A549 (cell line): ENCODE data around the gene CTRB2. TPM values are rescaled to one million over a fixed set of nuclear protein-coding genes. Genes with fewer than 3 reads are reported as not detected.
A peak's percentile ranks its signal among the peaks of the same experiment; 100 is the strongest.

Source experiments
- ATAC-seq, 2 experiments: fragments of 200-7000 bp in 1 of 2; fragments of >200 bp in 1 of 2; cut with Nextera tagmentation in 1 of 2; cut with Tn5 transposase in 1 of 2; 3 replicates each; pipeline versions ENCODE4 v1.8.0 to v1.9.1; 2018 to 2020; ENCODE audit warnings: mild to moderate bottlenecking in 1 of 2, moderate library complexity in 1 of 2
- CTCF ChIA-PET: fragments of 300-600 bp; sonication (Branson Sonifier 250); formaldehyde crosslinking; extraction: SDS; loops from one replicate; lab custom pipeline; 2021; ENCODE audit warnings: antibody characterized with exemption, inconsistent platforms; lab: Yijun Ruan, JAX
- POLR2A ChIA-PET: fragments of 350-600 bp; formaldehyde crosslinking; extraction: SDS; loops from one replicate; lab custom pipeline; 2021; ENCODE audit warnings: antibody characterized with exemption, inconsistent platforms; lab: Yijun Ruan, JAX
- DNase-seq, 2 experiments: peaks; one replicate each; pipeline versions ENCODE4 v3.0.0 to v3.0.0-alpha.2; 2011 to 2016; ENCODE audit warnings: low read depth in 1 of 2, low spot score in 1 of 2
- FAIRE-seq: peaks from 2 replicates; lab custom pipeline; 2011; peaks lifted over from hg19 to GRCh38; lab: Jason Lieb, UNC
- H3K27ac ChIP-seq, 2 experiments: fragments of >200 bp; sonication (Bioruptor Twin); formaldehyde crosslinking; 3 replicates each; pipeline ENCODE4 v1.5.1; 2016 to 2017
- H3K4me1 ChIP-seq: fragments of >200 bp; sonication (Bioruptor Twin); formaldehyde crosslinking; 3 replicates; pipeline ENCODE4 v1.6.1; 2016
- H3K4me2 ChIP-seq: fragments of >200 bp; sonication (Bioruptor Twin); formaldehyde crosslinking; 3 replicates; pipeline ENCODE4 v1.6.1; 2016
- H3K4me3 ChIP-seq: fragments of >200 bp; sonication (Bioruptor Twin); formaldehyde crosslinking; 3 replicates; pipeline ENCODE4 v1.5.1; 2016
- H3K9me3 ChIP-seq: fragments of >200 bp; sonication (Bioruptor Twin); formaldehyde crosslinking; 3 replicates; pipeline ENCODE4 v1.6.1; 2016
- BCL3 ChIP-seq: fragments of >200 bp; sonication (Bioruptor Twin); formaldehyde crosslinking; IDR thresholded peaks from 3 replicates; pipeline ENCODE4 v1.6.1; 2016
- BHLHE40 ChIP-seq: IDR thresholded peaks from 2 replicates; pipeline ENCODE4 v1.6.1; 2012; ENCODE audit warnings: low read depth, low read length, inconsistent platforms
- CEBPB ChIP-seq, 2 experiments: fragments of >200 bp in 1 of 2; sonication (Bioruptor Twin) in 1 of 2; formaldehyde crosslinking in 1 of 2; IDR thresholded peaks; 2 replicates each; pipeline ENCODE4 v1.6.1; 2012 to 2016
- CHD4 ChIP-seq: fragments of 200-600 bp; sonication (generic); IDR thresholded peaks from 2 replicates; pipeline ENCODE4 v1.6.1; 2016; ENCODE audit warnings: antibody characterized with exemption, mild to moderate bottlenecking, borderline replicate concordance
- EHMT2 ChIP-seq: fragments of 200-600 bp; sonication (generic); IDR thresholded peaks from 2 replicates; pipeline ENCODE4 v1.6.1; 2016; ENCODE audit warnings: antibody characterized with exemption, low read depth, mild to moderate bottlenecking, moderate library complexity
- FOXS1 ChIP-seq: fragments of 250-450 bp; sonication (Bioruptor Pico); IDR thresholded peaks from 2 replicates; pipeline ENCODE4 v1.5.0; 2020; ENCODE audit warnings: mild to moderate bottlenecking, moderate library complexity
- GATA3 ChIP-seq: IDR thresholded peaks from 2 replicates; pipeline ENCODE4 v1.6.1; 2012; ENCODE audit warnings: borderline replicate concordance
- HOXA7 ChIP-seq: fragments of 250-450 bp; sonication (Bioruptor Pico); IDR thresholded peaks from 2 replicates; pipeline ENCODE4 v1.5.0; 2020; ENCODE audit warnings: mild to moderate bottlenecking, moderate library complexity
- JUN ChIP-seq, 2 experiments: fragments of >200 bp; sonication (Bioruptor Twin); formaldehyde crosslinking; IDR thresholded peaks; 2 replicates in 1 of 2; 3 replicates in 1 of 2; pipeline ENCODE4 v1.6.1; 2016 to 2017
- MAX ChIP-seq: IDR thresholded peaks from 2 replicates; pipeline ENCODE4 v1.6.1; 2012
- MYC ChIP-seq: IDR thresholded peaks from 2 replicates; pipeline ENCODE4 v1.6.1; 2012; ENCODE audit warnings: mild to moderate bottlenecking, inconsistent platforms, low read length, improper control_type of control experiment, borderline replicate concordance
- PHF8 ChIP-seq: fragments of 200-600 bp; sonication (generic); IDR thresholded peaks from 2 replicates; pipeline ENCODE4 v1.6.1; 2016; ENCODE audit warnings: low read depth, mild to moderate bottlenecking, antibody characterized with exemption, moderate library complexity, borderline replicate concordance
- POLR2A ChIP-seq: IDR thresholded peaks from 2 replicates; pipeline ENCODE4 v1.6.1; 2012; ENCODE audit warnings: mild to moderate bottlenecking, low read length
- SREBF2 ChIP-seq: fragments of 450-650 bp; IDR thresholded peaks from 2 replicates; pipeline ENCODE4 v1.6.1; 2014; ENCODE audit warnings: mild to moderate bottlenecking, moderate library complexity
- TFCP2L1 ChIP-seq: fragments of 250-450 bp; sonication (Bioruptor Pico); IDR thresholded peaks from 2 replicates; pipeline ENCODE4 v1.5.0; 2021; ENCODE audit warnings: mild to moderate bottlenecking
- ZFP36 ChIP-seq: fragments of 450-650 bp; IDR thresholded peaks from 2 replicates; pipeline ENCODE4 v1.6.1; 2014; ENCODE audit warnings: borderline replicate concordance; ENCODE audit not compliant: partially characterized antibody
- WGBS: methylation state at CpG from one replicate; pipeline ENCODE4 v1.1.6; 2017; ENCODE audit errors: missing lambda C conversion rate; 5-methylcytosine and 5-hydroxymethylcytosine counted together
- polyA minus RNA-seq: library from RNA; depleted of rRNA, polyadenylated mRNA; stranded (reverse); fragments of >200 nt; gene quantifications from 2 replicates; pipeline ENCODE4 v1.2.3, GENCODE V29; 2011; rRNA and poly(A)+ RNA removed
- polyA plus RNA-seq, 4 experiments: library from polyadenylated mRNA; depleted of rRNA in 3 of 4; stranded (reverse); fragments of >200 nt; fragmentation: RNase III in 1 of 4; extraction: RNeasy Plus Mini Kit Qiagen cat#74134 plus additional on column Dnase treatment in 1 of 4; gene quantifications; 2 replicates in 3 of 4; 3 replicates in 1 of 4; pipeline ENCODE4 v1.2.3, GENCODE V29; 2011 to 2017
- TF ChIP-seq, protein P1 (sequence below): fragments of >200 bp; sonication (Bioruptor Twin); formaldehyde crosslinking; IDR thresholded peaks from 3 replicates; pipeline ENCODE4 v1.5.1; 2016
- TF ChIP-seq, protein P2 (sequence below): fragments of 200-600 bp; sonication (generic); IDR thresholded peaks from 2 replicates; pipeline ENCODE4 v1.6.1; 2016; ENCODE audit warnings: antibody characterized with exemption, mild to moderate bottlenecking, moderate library complexity

The CTRB2 gene
- polyA plus RNA-seq (2011; rRNA removed) (not detected in 2 replicates), polyA plus RNA-seq (2017; fragmentation: RNase III; extraction: RNeasy Plus Mini Kit Qiagen cat#74134 plus additional on column Dnase treatment) (not detected in 3 replicates), polyA minus RNA-seq (not detected in 2 replicates)
- not detected in 2 replicates for polyA plus RNA-seq (2012; cell fraction: cytosol; rRNA removed)
- not detected in 2 replicates for polyA plus RNA-seq (2012; cell fraction: nucleus; rRNA removed)

GRCh38 chr16:75206749-75207451 is at the start of gene CTRB2:
TSS of gene CTRB2 (minus strand) at chr16:75207161. CDS start at chr16:75207141, 20 bp downstream.
- Histone ChIP-seq H3K4me3 (no peak within 1 kb of the TSS), H3K4me1 (no peaks in the 10 kb centered on the region), H3K4me2 (no peak within 1 kb of the TSS), H3K9me3 (no peaks in the 10 kb centered on the region), H3K27ac (no peak within 1 kb of the TSS)
- WGBS, result 86% methylated on average over 18 of the region's 24 CpGs
- DNase-seq (no peak), FAIRE-seq (no peak), ATAC-seq (peak in 1 of 2 experiments; percentile 17; a peak in 3 of 6 replicates)
- ChIA-PET CTCF (interaction anchor here (0.7 to 6.1 kb wide), 5 partner anchors 8 to 94 kb away, joined by 3 to 44 read pairs (median 4); no protein-coding TSS in a partner anchor), POLR2A (no interaction called here)
- TF ChIP-seq TFCP2L1 (CRISPR knock-in tag), result no peak
- TF ChIP-seq BCL3, result no peak
- TF ChIP-seq CEBPB (IDR thresholded peaks at IDR 0.05), result no peak
- no peak for TF ChIP-seq PHF8
- no peak for TF ChIP-seq MYC
- TF ChIP-seq GATA3, result no peak
- no peak for TF ChIP-seq BHLHE40
- TF ChIP-seq CHD4, result no peak
- TF ChIP-seq, protein P1, sequence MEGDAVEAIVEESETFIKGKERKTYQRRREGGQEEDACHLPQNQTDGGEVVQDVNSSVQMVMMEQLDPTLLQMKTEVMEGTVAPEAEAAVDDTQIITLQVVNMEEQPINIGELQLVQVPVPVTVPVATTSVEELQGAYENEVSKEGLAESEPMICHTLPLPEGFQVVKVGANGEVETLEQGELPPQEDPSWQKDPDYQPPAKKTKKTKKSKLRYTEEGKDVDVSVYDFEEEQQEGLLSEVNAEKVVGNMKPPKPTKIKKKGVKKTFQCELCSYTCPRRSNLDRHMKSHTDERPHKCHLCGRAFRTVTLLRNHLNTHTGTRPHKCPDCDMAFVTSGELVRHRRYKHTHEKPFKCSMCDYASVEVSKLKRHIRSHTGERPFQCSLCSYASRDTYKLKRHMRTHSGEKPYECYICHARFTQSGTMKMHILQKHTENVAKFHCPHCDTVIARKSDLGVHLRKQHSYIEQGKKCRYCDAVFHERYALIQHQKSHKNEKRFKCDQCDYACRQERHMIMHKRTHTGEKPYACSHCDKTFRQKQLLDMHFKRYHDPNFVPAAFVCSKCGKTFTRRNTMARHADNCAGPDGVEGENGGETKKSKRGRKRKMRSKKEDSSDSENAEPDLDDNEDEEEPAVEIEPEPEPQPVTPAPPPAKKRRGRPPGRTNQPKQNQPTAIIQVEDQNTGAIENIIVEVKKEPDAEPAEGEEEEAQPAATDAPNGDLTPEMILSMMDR, result no peak
- TF ChIP-seq POLR2A, result no peak
- TF ChIP-seq, protein P2, sequence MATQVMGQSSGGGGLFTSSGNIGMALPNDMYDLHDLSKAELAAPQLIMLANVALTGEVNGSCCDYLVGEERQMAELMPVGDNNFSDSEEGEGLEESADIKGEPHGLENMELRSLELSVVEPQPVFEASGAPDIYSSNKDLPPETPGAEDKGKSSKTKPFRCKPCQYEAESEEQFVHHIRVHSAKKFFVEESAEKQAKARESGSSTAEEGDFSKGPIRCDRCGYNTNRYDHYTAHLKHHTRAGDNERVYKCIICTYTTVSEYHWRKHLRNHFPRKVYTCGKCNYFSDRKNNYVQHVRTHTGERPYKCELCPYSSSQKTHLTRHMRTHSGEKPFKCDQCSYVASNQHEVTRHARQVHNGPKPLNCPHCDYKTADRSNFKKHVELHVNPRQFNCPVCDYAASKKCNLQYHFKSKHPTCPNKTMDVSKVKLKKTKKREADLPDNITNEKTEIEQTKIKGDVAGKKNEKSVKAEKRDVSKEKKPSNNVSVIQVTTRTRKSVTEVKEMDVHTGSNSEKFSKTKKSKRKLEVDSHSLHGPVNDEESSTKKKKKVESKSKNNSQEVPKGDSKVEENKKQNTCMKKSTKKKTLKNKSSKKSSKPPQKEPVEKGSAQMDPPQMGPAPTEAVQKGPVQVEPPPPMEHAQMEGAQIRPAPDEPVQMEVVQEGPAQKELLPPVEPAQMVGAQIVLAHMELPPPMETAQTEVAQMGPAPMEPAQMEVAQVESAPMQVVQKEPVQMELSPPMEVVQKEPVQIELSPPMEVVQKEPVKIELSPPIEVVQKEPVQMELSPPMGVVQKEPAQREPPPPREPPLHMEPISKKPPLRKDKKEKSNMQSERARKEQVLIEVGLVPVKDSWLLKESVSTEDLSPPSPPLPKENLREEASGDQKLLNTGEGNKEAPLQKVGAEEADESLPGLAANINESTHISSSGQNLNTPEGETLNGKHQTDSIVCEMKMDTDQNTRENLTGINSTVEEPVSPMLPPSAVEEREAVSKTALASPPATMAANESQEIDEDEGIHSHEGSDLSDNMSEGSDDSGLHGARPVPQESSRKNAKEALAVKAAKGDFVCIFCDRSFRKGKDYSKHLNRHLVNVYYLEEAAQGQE, result no peak
- no peak for TF ChIP-seq HOXA7 (CRISPR knock-in tag)
- TF ChIP-seq FOXS1 (CRISPR knock-in tag), result no peak
- TF ChIP-seq MAX, result no peak
- no peak for TF ChIP-seq EHMT2
- no peak for TF ChIP-seq ZFP36
- no peak for TF ChIP-seq JUN (IDR thresholded peaks at IDR 0.05)
- no peak for TF ChIP-seq SREBF2
